Spleen (tissue), 11 donors: ENCODE measurements around the gene RABGAP1. TPM values are rescaled to one million over a fixed set of nuclear protein-coding genes. Genes with fewer than 3 reads are reported as not detected.

ENCODE experiments used
- DNase-seq: peaks from one replicate; pipeline ENCODE4 v3.0.0-alpha.2; 2020
- H3K27ac ChIP-seq, 8 donors: fragments of 200-600 bp; sonication (generic) in 7 of 8; 1 replicate in 4 of 8; 2 replicates in 4 of 8; pipeline versions ENCODE4 v1.5.0 to v1.8.0; 2016 to 2021; ENCODE audit warnings: inconsistent platforms in 4 of 8, mild to moderate bottlenecking in 4 of 8, moderate library complexity in 1 of 8
- H3K27me3 ChIP-seq, 7 donors: fragments of 200-600 bp; sonication (generic) in 6 of 7; replicated peaks in 1 of 7; 1 replicate in 4 of 7; 2 replicates in 3 of 7; pipeline versions ENCODE4 v1.5.0 to v1.8.0; 2016 to 2021; ENCODE audit warnings: inconsistent platforms in 3 of 7, mild to moderate bottlenecking in 1 of 7
- H3K36me3 ChIP-seq, 6 donors: fragments of 200-600 bp; sonication (generic) in 5 of 6; 1 replicate in 4 of 6; 2 replicates in 2 of 6; pipeline versions ENCODE4 v1.5.0 to v1.8.0; 2016 to 2021; ENCODE audit warnings: inconsistent platforms in 2 of 6
- H3K4me1 ChIP-seq, 6 donors: fragments of 200-600 bp; sonication (generic) in 5 of 6; 1 replicate in 3 of 6; 2 replicates in 3 of 6; pipeline versions ENCODE4 v1.5.0 to v1.8.0; 2016 to 2021; ENCODE audit warnings: inconsistent platforms in 3 of 6
- H3K4me3 ChIP-seq, 8 donors: fragments of 200-600 bp; sonication (generic) in 7 of 8; 1 replicate in 4 of 8; 2 replicates in 4 of 8; pipeline versions ENCODE4 v1.5.0 to v1.8.0; 2016 to 2021; ENCODE audit warnings: inconsistent platforms in 4 of 8, mild to moderate bottlenecking in 4 of 8, moderate library complexity in 2 of 8
- H3K9me3 ChIP-seq, 8 donors: fragments of 200-600 bp; sonication (generic) in 7 of 8; 1 replicate in 4 of 8; 2 replicates in 4 of 8; pipeline versions ENCODE4 v1.5.0 to v1.8.0; 2016 to 2021; ENCODE audit warnings: inconsistent platforms in 4 of 8
- POLR2A ChIP-seq, 3 donors: fragments of 450-650 bp; IDR thresholded peaks; one replicate each; pipeline ENCODE4 v1.5.1; 2017; ENCODE audit warnings: antibody characterized with exemption in 3 of 3, mild to moderate bottlenecking in 1 of 3
- POLR2AphosphoS5 ChIP-seq, 3 donors: sonication (generic); formaldehyde crosslinking; IDR thresholded peaks; one replicate each; pipeline ENCODE4 v1.5.1; 2017; ENCODE audit warnings: antibody characterized with exemption in 3 of 3
- WGBS, 5 donors: extraction: QIAGEN DNeasy Blood & Tissue Kit in 3 of 5; methylation state at CpG; one replicate each; pipeline versions ENCODE4 v1.1.5 to v1.1.7; 2013 to 2018; 5-methylcytosine and 5-hydroxymethylcytosine counted together
- intact Hi-C: fragments of 100-400 bp; cut with DNase I; formaldehyde crosslinking; loops from one replicate; pipeline ENCODE4 v1.15.0; 2023; ENCODE audit warnings: low total_unique reads
- polyA plus RNA-seq, 3 donors: library from polyadenylated mRNA; stranded (reverse); fragments of 200-250 nt; gene quantifications; one replicate each; pipeline ENCODE4 v1.2.1, GENCODE V29; 2013
- total RNA-seq, 7 donors: library from RNA; depleted of rRNA in 3 of 7; stranded (reverse); fragments of >200 nt in 3 of 7; fragmentation: NEBNext Ultra II Directional in 4 of 7; extraction: Animal tissue kit (Norgen Biotek cat#: 25700) in 4 of 7; gene quantifications; one replicate each; pipeline versions ENCODE4 v1.1.0 to v1.2.1, GENCODE V29; 2016 to 2021
- TF ChIP-seq, protein P1 (sequence below), 11 experiments: fragments of 200-600 bp in 7 of 11; fragments of 450-650 bp in 4 of 11; sonication (generic) in 4 of 11; IDR thresholded peaks in 8 of 11; conservative IDR thresholded peaks in 3 of 11; 1 replicate in 7 of 11; 2 replicates in 4 of 11; pipeline versions ENCODE4 v1.4.0 to v1.8.0; 2016 to 2021; ENCODE audit warnings: antibody characterized with exemption in 11 of 11, inconsistent platforms in 4 of 11, mild to moderate bottlenecking in 1 of 11
- donor health status: healthy with polysubstance abuse.
- donor health status: DM: no; HTN: no; CAD: no; lungs with moderate emphysema.
- donor health status: DM: no; HTN: no; CAD: no.
- donor health status: Bipolar disorder and iron deficiency.
- donor health status: healthy.
- donor health status: DM: no; HTN: no; CAD: no.
- donor health status: DM: yes; HTN: yes; CAD: no.

Gene RABGAP1
- total and polyA plus RNA-seq, 10 donors, result 7.4 to 65.7 (median 48.6) TPM

DNA sequence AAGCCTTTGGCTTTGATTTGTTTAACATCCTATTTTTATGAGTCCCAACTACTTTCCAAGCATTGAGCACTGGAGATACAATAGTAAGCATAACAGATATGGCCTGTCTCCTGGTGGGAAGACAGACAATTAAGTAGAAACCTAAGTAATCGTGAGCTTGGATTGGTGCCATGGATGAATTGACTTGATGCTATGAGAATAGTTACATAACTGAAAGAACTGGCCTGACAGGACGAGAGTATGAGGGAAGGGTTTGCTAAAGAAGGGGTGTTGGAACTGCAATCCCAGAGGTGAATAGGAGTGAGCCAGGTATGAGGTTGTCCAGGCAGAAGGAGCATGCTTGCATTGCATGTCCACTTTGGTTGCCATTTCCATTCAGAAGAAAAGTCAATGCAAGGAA, 145.1 kb downstream of the RABGAP1 start:
- no peak overlapping the region for H3K27ac ChIP-seq
- no peak overlapping the region for H3K4me3 ChIP-seq
- no peak for DNase-seq
- intact Hi-C loops, result no loop called here
- peaks cover 0 to 12% (median 0%) of the 10 kb centered on the region in 6 donors for H3K4me1 ChIP-seq
- H3K27me3 ChIP-seq, result no peaks in the 10 kb centered on the region
- H3K36me3 ChIP-seq, result peaks cover 0 to 95% (median 23%) of the 10 kb centered on the region in 6 donors
- no peak for TF ChIP-seq POLR2AphosphoS5 (IDR thresholded peaks at IDR 0.05)
- H3K9me3 ChIP-seq, result no peaks in the 10 kb centered on the region
- WGBS, 5 donors, result 67 to 93% (median 79%) methylated on average over 2 of the region's 2 CpGs

DNA sequence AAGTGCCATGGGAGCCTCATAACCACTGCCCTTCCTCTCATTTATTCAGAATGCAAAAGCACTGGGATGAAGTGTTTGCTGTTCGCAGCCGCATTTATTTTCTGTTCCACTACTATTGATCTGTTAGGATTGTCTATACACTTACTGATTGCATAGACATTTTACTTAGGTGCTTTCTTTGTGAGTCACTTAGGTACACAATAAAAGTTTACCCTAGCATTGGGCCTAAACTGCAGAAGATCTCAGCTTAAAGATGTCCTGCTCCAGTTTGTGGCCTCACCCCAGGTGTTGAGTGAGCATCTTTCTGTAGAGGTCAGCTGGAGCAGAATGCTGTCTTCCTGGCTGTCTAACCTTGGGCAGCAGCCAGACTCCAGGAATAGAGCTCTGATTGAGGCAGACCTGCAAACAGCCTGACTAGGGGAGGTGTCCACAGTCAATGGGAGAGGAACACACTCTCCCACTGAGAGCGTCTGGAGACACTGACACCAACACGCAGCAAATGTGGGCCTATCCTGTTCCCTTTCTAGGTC, 146.6 kb downstream of the RABGAP1 start:
- Histone ChIP-seq H3K9me3 (no peaks in the 10 kb centered on the region), H3K27me3 (no peaks in the 10 kb centered on the region), H3K27ac (no peak overlapping the region), H3K4me3 (no peak overlapping the region), H3K4me1 (peaks cover 0 to 12% (median 0%) of the 10 kb centered on the region in 6 donors), H3K36me3 (peaks cover 0 to 97% (median 26%) of the 10 kb centered on the region in 6 donors)
- intact Hi-C loops, result no loop called here
- no peak for DNase-seq
- TF ChIP-seq, protein P1, sequence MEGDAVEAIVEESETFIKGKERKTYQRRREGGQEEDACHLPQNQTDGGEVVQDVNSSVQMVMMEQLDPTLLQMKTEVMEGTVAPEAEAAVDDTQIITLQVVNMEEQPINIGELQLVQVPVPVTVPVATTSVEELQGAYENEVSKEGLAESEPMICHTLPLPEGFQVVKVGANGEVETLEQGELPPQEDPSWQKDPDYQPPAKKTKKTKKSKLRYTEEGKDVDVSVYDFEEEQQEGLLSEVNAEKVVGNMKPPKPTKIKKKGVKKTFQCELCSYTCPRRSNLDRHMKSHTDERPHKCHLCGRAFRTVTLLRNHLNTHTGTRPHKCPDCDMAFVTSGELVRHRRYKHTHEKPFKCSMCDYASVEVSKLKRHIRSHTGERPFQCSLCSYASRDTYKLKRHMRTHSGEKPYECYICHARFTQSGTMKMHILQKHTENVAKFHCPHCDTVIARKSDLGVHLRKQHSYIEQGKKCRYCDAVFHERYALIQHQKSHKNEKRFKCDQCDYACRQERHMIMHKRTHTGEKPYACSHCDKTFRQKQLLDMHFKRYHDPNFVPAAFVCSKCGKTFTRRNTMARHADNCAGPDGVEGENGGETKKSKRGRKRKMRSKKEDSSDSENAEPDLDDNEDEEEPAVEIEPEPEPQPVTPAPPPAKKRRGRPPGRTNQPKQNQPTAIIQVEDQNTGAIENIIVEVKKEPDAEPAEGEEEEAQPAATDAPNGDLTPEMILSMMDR (IDR thresholded peaks at IDR 0.05 in 8 of 11, conservative IDR thresholded peaks at IDR 0.05 in 3 of 11), result no peak
- TF ChIP-seq POLR2A (IDR thresholded peaks at IDR 0.05) (no peak), POLR2AphosphoS5 (IDR thresholded peaks at IDR 0.05) (no peak)
- WGBS, 5 donors, result 93 to 96% (median 95%) methylated on average over 4 of the region's 4 CpGs

DNA sequence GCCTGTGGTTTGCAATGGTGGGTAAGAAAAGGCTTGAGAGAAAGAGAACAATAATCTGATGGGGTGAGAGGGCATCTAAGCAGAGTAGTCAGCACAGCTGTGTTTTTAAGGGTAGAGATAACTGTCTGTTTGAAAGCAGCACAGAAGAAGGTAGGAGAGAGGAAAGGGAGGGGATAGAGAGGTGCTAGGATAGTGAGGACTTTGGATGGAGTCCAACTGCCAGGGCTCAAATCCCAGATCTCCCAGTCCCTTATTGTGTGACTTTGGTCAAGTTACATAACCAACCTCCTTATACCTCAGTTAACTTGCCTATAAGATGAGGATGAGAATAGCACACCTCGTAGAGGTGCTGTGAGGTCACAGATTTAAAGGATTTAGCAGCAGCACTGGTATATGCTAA, 148.2 kb downstream of the RABGAP1 start:
- Histone ChIP-seq H3K27ac (no peak overlapping the region), H3K4me1 (peaks cover 0 to 26% (median 3%) of the 10 kb centered on the region in 6 donors), H3K9me3 (no peaks in the 10 kb centered on the region), H3K4me3 (no peak overlapping the region), H3K36me3 (peaks cover 0 to 97% (median 28%) of the 10 kb centered on the region in 6 donors), H3K27me3 (no peaks in the 10 kb centered on the region)
- 83 to 91% (median 86%) methylated on average over 1 of the region's 1 CpG for WGBS, 5 donors
- no peak for DNase-seq
- intact Hi-C loops, result no loop called here
- TF ChIP-seq POLR2A (IDR thresholded peaks at IDR 0.05) (no peak), POLR2AphosphoS5 (IDR thresholded peaks at IDR 0.05) (no peak)
- TF ChIP-seq, protein P1 (IDR thresholded peaks at IDR 0.05 in 8 of 11, conservative IDR thresholded peaks at IDR 0.05 in 3 of 11), result no peak

DNA sequence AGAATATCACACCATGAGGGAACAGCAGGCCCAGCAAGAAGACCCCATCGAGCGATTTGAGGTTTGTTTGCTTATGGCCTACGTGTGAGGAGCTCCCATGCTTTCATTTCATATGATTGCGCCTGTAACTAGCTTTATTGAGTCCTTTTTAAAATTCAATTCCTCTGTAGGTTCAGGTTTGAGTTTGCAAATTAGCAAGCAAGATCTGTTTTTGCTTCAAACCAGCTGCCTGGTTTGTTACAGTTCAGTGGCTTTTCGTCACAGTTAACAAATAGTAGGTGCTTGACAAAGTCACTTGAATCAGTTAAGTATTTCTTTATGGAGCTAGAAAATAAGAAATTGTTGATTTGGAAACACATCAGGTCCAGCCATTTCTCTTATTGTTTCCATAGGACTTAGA, 149.0 kb downstream of the RABGAP1 start:
- intact Hi-C loops, result no loop called here
- H3K27ac ChIP-seq, result peak overlapping the region in 1 of 8 donors; percentile 18
- H3K4me1 ChIP-seq, result peaks cover 0 to 30% (median 10%) of the 10 kb centered on the region in 6 donors
- H3K4me3 ChIP-seq, result no peak overlapping the region
- TF ChIP-seq POLR2A (IDR thresholded peaks at IDR 0.05), result no peak
- TF ChIP-seq, protein P1 (IDR thresholded peaks at IDR 0.05 in 8 of 11, conservative IDR thresholded peaks at IDR 0.05 in 3 of 11), result no peak
- no peak for TF ChIP-seq POLR2AphosphoS5 (IDR thresholded peaks at IDR 0.05)
- WGBS, 5 donors, result 80 to 91% (median 89%) methylated on average over 5 of the region's 5 CpGs
- peaks cover 0 to 97% (median 26%) of the 10 kb centered on the region in 6 donors for H3K36me3 ChIP-seq
- no peak for DNase-seq
- no peaks in the 10 kb centered on the region for H3K27me3 ChIP-seq
- H3K9me3 ChIP-seq, result no peaks in the 10 kb centered on the region
